ENCODE results near the gene ARHGEF26. TPM values are rescaled to one million over a fixed set of nuclear protein-coding genes. Genes with fewer than 3 reads are reported as not detected.
A peak's percentile ranks its signal among the peaks of the same experiment; 100 is the strongest.

Gene ARHGEF26
- total RNA-seq, 2 experiments from 2014 or later = 0.25 to 0.45 TPM

- CTCF ChIA-PET = interaction anchor here (0.8 to 2.4 kb wide), 11 partner anchors 9 to 1227 kb away, joined by 3 to 9 read pairs (median 3); no protein-coding TSS in a partner anchor
- Mint-ChIP-seq H3K4me3 (no peak overlapping the region), H3K9me3 (no peaks in the 10 kb centered on the region), H3K36me3 (ENCODE audit: low read depth) (peaks cover 40% of the 10 kb centered on the region), H3K27me3 (ENCODE audit: low read depth) (no peaks in the 10 kb centered on the region), H3K4me1 (ENCODE audit: low read depth) (no peaks in the 10 kb centered on the region), H3K27ac (no peak overlapping the region)
- intact Hi-C loops (cut with micrococcal nuclease) = loop anchor here (1.0 to 10.0 kb wide), 5 partner anchors 158 to 1226 kb away; no protein-coding TSS in a partner anchor
- DNase-seq = peak; percentile 88
Measured at GRCh38 chr3:154252759-154253638, 131.8 kb downstream of the ARHGEF26 start.

GRCh38 chr3:154254527-154254926 lies 133.3 kb downstream of the ARHGEF26 start:
- intact Hi-C loops (cut with micrococcal nuclease) = loop anchor here (10.0 kb wide), 1 partner anchor 420 kb away; no protein-coding TSS in a partner anchor
- H3K27ac Mint-ChIP-seq = no peak overlapping the region
- no peaks in the 10 kb centered on the region for H3K9me3 Mint-ChIP-seq
- no peak overlapping the region for H3K4me3 Mint-ChIP-seq
- DNase-seq = no peak
- peaks cover 42% of the 10 kb centered on the region for H3K36me3 Mint-ChIP-seq (ENCODE audit: low read depth)
- CTCF ChIA-PET = interaction anchor here (1.1 to 2.4 kb wide), 5 partner anchors 18 to 1229 kb away, joined by 3 to 9 read pairs (median 3); no protein-coding TSS in a partner anchor
- H3K4me1 Mint-ChIP-seq (ENCODE audit: low read depth) = no peaks in the 10 kb centered on the region
- H3K27me3 Mint-ChIP-seq (ENCODE audit: low read depth) = no peaks in the 10 kb centered on the region

- Mint-ChIP-seq H3K4me3 (no peak overlapping the region), H3K36me3 (ENCODE audit: low read depth) (peaks cover 59% of the 10 kb centered on the region), H3K4me1 (ENCODE audit: low read depth) (peaks cover 2% of the 10 kb centered on the region), H3K9me3 (peaks cover 3% of the 10 kb centered on the region), H3K27me3 (ENCODE audit: low read depth) (no peaks in the 10 kb centered on the region), H3K27ac (no peak overlapping the region)
- no peak for DNase-seq
- CTCF ChIA-PET = no interaction called here
- intact Hi-C loops (cut with micrococcal nuclease) = no loop called here
Measured at GRCh38 chr3:154273381-154273780, 152.2 kb downstream of the ARHGEF26 start.

- H3K4me1 Mint-ChIP-seq (ENCODE audit: low read depth) = peaks cover 2% of the 10 kb centered on the region
- DNase-seq = no peak
- H3K27me3 Mint-ChIP-seq (ENCODE audit: low read depth) = no peaks in the 10 kb centered on the region
- H3K27ac Mint-ChIP-seq = no peak overlapping the region
- CTCF ChIA-PET = no interaction called here
- H3K9me3 Mint-ChIP-seq = no peaks in the 10 kb centered on the region
- H3K4me3 Mint-ChIP-seq = no peak overlapping the region
- intact Hi-C loops (cut with micrococcal nuclease) = no loop called here
- peaks cover 58% of the 10 kb centered on the region for H3K36me3 Mint-ChIP-seq (ENCODE audit: low read depth)
Measured at GRCh38 chr3:154274348-154274747, 153.2 kb downstream of the ARHGEF26 start.

GRCh38 chr3:154275292-154275691 lies 154.1 kb downstream of the ARHGEF26 start:
- intact Hi-C loops (cut with micrococcal nuclease) = no loop called here
- Mint-ChIP-seq H3K27ac (no peak overlapping the region), H3K9me3 (no peaks in the 10 kb centered on the region), H3K36me3 (ENCODE audit: low read depth) (peaks cover 54% of the 10 kb centered on the region), H3K27me3 (ENCODE audit: low read depth) (no peaks in the 10 kb centered on the region), H3K4me1 (ENCODE audit: low read depth) (peaks cover 2% of the 10 kb centered on the region), H3K4me3 (no peak overlapping the region)
- no peak for DNase-seq
- CTCF ChIA-PET = no interaction called here

GRCh38 chr3:154275965-154276364 lies 154.8 kb downstream of the ARHGEF26 start:
- intact Hi-C loops (cut with micrococcal nuclease) = no loop called here
- H3K9me3 Mint-ChIP-seq = no peaks in the 10 kb centered on the region
- H3K4me3 Mint-ChIP-seq = no peak overlapping the region
- peaks cover 51% of the 10 kb centered on the region for H3K36me3 Mint-ChIP-seq (ENCODE audit: low read depth)
- DNase-seq = no peak
- peaks cover 2% of the 10 kb centered on the region for H3K4me1 Mint-ChIP-seq (ENCODE audit: low read depth)
- H3K27ac Mint-ChIP-seq = no peak overlapping the region
- no peaks in the 10 kb centered on the region for H3K27me3 Mint-ChIP-seq (ENCODE audit: low read depth)
- CTCF ChIA-PET = no interaction called here

- no peak for DNase-seq
- intact Hi-C loops (cut with micrococcal nuclease) = no loop called here
Measured at GRCh38 chr3:154280161-154280560, 159.0 kb downstream of the ARHGEF26 start.

GRCh38 chr3:154285221-154285620 lies 164.0 kb downstream of the ARHGEF26 start:
- no peak overlapping the region for H3K4me3 Mint-ChIP-seq
- H3K9me3 Mint-ChIP-seq = no peaks in the 10 kb centered on the region
- H3K27ac Mint-ChIP-seq = no peak overlapping the region
- intact Hi-C loops (cut with micrococcal nuclease) = no loop called here
- CTCF ChIA-PET = no interaction called here
- DNase-seq = no peak
- peaks cover 39% of the 10 kb centered on the region for H3K36me3 Mint-ChIP-seq (ENCODE audit: low read depth)
- no peaks in the 10 kb centered on the region for H3K4me1 Mint-ChIP-seq (ENCODE audit: low read depth)
- H3K27me3 Mint-ChIP-seq (ENCODE audit: low read depth) = no peaks in the 10 kb centered on the region

More at GRCh38 chr3:154280161-154280560, 159.0 kb downstream of the ARHGEF26 start:
- H3K9me3 Mint-ChIP-seq = no peaks in the 10 kb centered on the region
- CTCF ChIA-PET = no interaction called here
- H3K27ac Mint-ChIP-seq = no peak overlapping the region
- H3K4me1 Mint-ChIP-seq (ENCODE audit: low read depth) = no peaks in the 10 kb centered on the region
- no peaks in the 10 kb centered on the region for H3K27me3 Mint-ChIP-seq (ENCODE audit: low read depth)
- no peak overlapping the region for H3K4me3 Mint-ChIP-seq
- peaks cover 39% of the 10 kb centered on the region for H3K36me3 Mint-ChIP-seq (ENCODE audit: low read depth)

- H3K9me3 Mint-ChIP-seq = no peaks in the 10 kb centered on the region
- peaks cover 45% of the 10 kb centered on the region for H3K36me3 Mint-ChIP-seq (ENCODE audit: low read depth)
- H3K4me1 Mint-ChIP-seq (ENCODE audit: low read depth) = no peaks in the 10 kb centered on the region
- H3K4me3 Mint-ChIP-seq = no peak overlapping the region
- no peak for DNase-seq
- H3K27ac Mint-ChIP-seq = no peak overlapping the region
- CTCF ChIA-PET = no interaction called here
- no peaks in the 10 kb centered on the region for H3K27me3 Mint-ChIP-seq (ENCODE audit: low read depth)
- intact Hi-C loops (cut with micrococcal nuclease) = no loop called here
Measured at GRCh38 chr3:154290187-154290586, 169.0 kb downstream of the ARHGEF26 start.

GRCh38 chr3:154294016-154294415 lies 172.8 kb downstream of the ARHGEF26 start:
- intact Hi-C loops (cut with micrococcal nuclease) = no loop called here
- no peak overlapping the region for H3K4me3 Mint-ChIP-seq
- H3K36me3 Mint-ChIP-seq (ENCODE audit: low read depth) = peaks cover 39% of the 10 kb centered on the region
- no peaks in the 10 kb centered on the region for H3K9me3 Mint-ChIP-seq
- no peaks in the 10 kb centered on the region for H3K4me1 Mint-ChIP-seq (ENCODE audit: low read depth)
- no peak for DNase-seq
- H3K27ac Mint-ChIP-seq = no peak overlapping the region
- no peaks in the 10 kb centered on the region for H3K27me3 Mint-ChIP-seq (ENCODE audit: low read depth)
- CTCF ChIA-PET = no interaction called here

GRCh38 chr3:154301561-154301960 lies 180.4 kb downstream of the ARHGEF26 start:
- Mint-ChIP-seq H3K4me1 (ENCODE audit: low read depth) (no peaks in the 10 kb centered on the region), H3K36me3 (ENCODE audit: low read depth) (peaks cover 33% of the 10 kb centered on the region), H3K27me3 (ENCODE audit: low read depth) (no peaks in the 10 kb centered on the region), H3K9me3 (no peaks in the 10 kb centered on the region), H3K4me3 (no peak overlapping the region), H3K27ac (no peak overlapping the region)
- no peak for DNase-seq
- CTCF ChIA-PET = no interaction called here
- intact Hi-C loops (cut with micrococcal nuclease) = no loop called here

- H3K27me3 Mint-ChIP-seq (ENCODE audit: low read depth) = no peaks in the 10 kb centered on the region
- DNase-seq = no peak
- no peak overlapping the region for H3K4me3 Mint-ChIP-seq
- no peak overlapping the region for H3K27ac Mint-ChIP-seq
- H3K9me3 Mint-ChIP-seq = no peaks in the 10 kb centered on the region
- CTCF ChIA-PET = no interaction called here
- peaks cover 39% of the 10 kb centered on the region for H3K36me3 Mint-ChIP-seq (ENCODE audit: low read depth)
- intact Hi-C loops (cut with micrococcal nuclease) = no loop called here
- peaks cover 13% of the 10 kb centered on the region for H3K4me1 Mint-ChIP-seq (ENCODE audit: low read depth)
Measured at GRCh38 chr3:154304116-154304786, 183.1 kb downstream of the ARHGEF26 start.
